ENCODE measurements around the gene MVB12B.
"Not testable (repeated sequence)": the region's sequence is repeated elsewhere in the genome, so short reads cannot be mapped to it uniquely, and the experiment has no call there.

MVB12B gene

DNA sequence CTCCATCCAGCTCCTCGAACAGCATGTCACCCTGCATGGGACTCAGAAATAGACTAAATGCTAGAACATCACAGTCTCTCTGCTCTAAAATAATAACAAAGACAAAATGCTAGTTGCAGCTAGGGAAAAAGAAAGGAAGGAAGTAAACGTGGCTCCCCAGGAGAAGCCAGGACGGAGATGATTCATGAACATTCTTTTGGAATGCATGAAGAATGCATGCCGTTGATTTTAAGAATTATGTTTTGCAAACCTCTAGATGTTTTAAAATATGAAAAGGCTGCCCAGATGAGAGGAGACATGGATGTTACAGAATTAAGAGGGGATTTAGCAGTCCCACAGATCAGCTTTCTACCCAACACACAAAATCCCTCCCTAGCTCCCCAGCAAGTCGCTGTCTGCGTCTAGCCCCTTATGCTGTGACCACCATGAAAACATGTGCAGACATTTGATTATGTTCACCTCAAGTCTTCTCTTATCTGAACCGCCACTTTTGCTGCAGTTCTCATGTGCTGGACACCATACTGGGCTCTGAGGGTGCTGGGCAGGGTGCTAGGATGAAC, 147.7 kb downstream of the MVB12B start:
- peak; percentile 61 for DNase-seq (ENCODE audit: low read depth)
- H3K4me3 ChIP-seq (ENCODE audit: low read length): peak overlapping the region; percentile 9; the same call in 1 of the 2 replicates
- TF ChIP-seq, protein P1, sequence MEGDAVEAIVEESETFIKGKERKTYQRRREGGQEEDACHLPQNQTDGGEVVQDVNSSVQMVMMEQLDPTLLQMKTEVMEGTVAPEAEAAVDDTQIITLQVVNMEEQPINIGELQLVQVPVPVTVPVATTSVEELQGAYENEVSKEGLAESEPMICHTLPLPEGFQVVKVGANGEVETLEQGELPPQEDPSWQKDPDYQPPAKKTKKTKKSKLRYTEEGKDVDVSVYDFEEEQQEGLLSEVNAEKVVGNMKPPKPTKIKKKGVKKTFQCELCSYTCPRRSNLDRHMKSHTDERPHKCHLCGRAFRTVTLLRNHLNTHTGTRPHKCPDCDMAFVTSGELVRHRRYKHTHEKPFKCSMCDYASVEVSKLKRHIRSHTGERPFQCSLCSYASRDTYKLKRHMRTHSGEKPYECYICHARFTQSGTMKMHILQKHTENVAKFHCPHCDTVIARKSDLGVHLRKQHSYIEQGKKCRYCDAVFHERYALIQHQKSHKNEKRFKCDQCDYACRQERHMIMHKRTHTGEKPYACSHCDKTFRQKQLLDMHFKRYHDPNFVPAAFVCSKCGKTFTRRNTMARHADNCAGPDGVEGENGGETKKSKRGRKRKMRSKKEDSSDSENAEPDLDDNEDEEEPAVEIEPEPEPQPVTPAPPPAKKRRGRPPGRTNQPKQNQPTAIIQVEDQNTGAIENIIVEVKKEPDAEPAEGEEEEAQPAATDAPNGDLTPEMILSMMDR (conservative IDR thresholded peaks at IDR 0.05; ENCODE audit: low read length): no peak

DNA sequence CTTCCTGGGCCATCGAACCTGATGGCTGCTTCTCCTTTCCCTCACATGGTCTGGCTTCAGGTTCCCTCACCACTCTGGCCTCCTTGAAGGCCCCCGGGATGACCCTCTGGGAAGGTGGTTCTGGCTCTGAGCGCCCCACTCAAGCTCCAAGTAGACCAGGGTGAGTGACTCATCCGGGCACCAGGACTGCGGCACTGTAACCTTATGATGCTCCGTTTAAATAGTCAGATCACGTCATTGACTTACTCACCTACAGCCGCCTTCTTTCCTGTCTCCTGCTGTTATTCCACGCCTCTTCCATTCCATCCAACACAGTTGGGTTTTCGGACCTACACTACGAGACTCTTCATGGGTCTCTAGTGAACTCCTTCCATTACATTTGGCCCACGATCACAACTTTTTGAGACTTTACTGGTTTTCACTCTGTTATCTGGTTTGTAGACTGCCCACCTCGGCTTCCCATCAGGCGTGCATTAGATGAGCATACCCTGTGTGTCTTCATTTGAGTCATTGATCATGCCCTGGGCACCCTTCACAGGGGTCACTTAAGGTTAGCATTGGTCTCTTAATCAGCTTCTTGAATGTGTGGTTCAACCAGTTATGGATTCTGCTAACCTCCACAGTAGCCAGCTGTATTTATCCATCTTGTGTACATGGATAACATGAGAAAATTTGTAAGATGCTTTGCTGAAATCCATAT, 148.3 kb downstream of the MVB12B start:
- no peak overlapping the region for H3K4me3 ChIP-seq (ENCODE audit: low read length)
- TF ChIP-seq, protein P1 (conservative IDR thresholded peaks at IDR 0.05; ENCODE audit: low read length): no peak

DNA sequence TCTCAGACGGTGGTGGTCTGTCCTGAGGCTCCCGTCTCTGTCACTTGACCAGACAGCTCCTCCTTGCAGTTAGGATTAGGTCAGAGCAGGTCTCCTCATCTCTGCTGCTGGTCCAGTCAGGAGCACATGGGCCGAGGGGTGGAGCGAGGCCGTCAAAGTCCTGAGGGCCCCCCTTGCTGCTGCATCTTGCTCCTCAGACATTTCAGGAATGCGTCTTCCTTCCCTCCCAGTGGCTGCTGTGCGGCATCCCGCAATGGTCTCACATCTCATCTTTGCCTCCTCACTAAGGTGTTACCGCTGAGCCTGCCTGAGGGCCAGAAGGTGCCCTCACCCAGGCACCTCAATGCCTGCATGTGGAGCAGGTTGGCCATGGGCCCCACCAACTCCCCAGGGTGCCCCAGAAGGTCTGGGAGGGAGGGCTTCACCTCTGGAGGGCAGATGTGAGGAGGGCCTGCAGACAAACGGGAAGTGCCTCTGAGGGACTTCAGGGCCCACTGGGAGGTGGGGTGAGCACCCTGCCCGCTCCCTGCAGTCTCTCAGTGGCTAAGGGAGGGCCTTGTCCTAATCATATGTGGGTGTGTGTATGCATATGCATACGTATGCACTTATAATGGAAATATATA, 149.4 kb downstream of the MVB12B start:
- no peak overlapping the region for H3K4me3 ChIP-seq (ENCODE audit: low read length)
- TF ChIP-seq, protein P1 (conservative IDR thresholded peaks at IDR 0.05; ENCODE audit: low read length): no peak
- no peak for DNase-seq (ENCODE audit: low read depth)

More for the DNA sequence above, 148.3 kb downstream of the MVB12B start:
- peak; percentile 26 for DNase-seq (ENCODE audit: low read depth)

DNA sequence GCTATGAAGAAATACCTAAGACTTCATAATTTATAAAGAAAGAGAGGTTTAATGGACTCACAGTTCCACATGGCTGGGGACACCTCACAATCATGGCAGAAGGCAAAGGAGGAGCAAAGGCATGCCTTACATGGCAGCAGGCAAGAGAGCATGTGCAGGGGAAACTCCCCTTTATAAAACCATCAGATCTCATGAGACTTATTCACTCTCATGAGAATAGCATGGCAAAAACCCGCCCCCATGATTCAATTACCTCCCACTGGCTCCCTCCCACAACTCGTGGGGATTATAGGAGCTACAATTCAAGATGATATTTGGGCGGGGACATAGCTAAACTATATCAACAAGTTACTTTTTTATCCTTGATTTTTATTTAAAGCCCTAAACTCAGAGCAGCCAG, 150.8 kb downstream of the MVB12B start:
- DNase-seq (ENCODE audit: low read depth); H3K4me3 ChIP-seq (ENCODE audit: low read length): not testable (repeated sequence)

DNA sequence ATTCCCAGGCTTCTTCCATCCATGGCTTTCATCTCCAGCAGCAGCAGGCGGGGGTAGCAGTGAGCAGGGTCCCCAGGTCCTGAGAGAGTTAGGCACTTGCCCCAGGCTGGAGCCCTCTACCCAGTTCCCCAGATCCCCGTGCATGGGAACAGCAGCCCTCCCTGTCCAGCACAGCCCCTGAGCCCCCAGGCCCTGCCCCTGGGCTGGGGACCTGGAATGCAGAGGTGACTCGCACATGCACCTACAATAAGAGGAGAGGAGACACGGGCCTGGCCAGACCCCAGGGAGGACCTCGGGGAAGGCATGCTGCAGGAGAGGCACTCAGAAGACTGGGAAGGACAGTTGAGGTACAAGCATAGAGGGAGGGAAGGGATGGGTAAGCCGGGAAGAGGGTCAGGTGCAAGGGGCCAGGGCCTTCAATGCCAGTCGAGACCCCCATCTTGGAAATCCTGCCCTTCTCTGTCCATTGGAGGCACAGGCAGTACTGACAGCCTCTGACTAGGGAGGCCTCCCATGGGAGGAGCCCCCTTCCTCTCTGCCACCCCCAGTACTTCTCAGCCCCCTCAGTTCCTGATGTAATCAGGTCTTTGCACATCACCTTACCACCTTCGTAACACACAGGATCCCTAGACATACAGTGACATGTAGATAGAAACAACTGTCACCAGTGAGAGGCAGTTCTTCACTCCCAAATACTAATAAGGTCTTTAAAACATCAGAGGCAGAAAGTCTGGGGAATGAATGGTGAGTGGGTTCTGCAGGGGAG, 151.8 kb downstream of the MVB12B start:
- DNase-seq (ENCODE audit: low read depth): no peak
- TF ChIP-seq, protein P1 (conservative IDR thresholded peaks at IDR 0.05; ENCODE audit: low read length): no peak
- no peak overlapping the region for H3K4me3 ChIP-seq (ENCODE audit: low read length)

DNA sequence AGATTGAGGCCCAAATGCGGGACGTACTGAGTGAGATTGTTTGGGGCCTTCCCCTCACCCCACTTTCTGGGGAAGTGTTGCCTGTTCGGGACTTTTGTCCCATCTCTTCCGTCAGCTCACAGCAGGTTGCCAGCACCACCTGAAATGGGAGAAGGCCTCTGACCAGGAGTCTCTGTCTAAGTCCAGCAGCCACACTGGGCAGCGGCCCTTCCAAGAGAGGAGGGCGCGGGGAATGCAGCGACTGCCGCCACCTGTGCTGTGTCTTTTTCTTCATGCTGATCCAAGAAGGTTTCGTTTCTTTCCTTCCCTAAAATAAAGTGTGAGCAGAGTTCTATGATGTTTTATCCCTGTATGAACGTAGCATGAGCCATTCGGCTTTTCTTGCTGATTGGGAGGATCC, 152.9 kb downstream of the MVB12B start:
- no peak for DNase-seq (ENCODE audit: low read depth)
- TF ChIP-seq, protein P1 (conservative IDR thresholded peaks at IDR 0.05; ENCODE audit: low read length): no peak
- H3K4me3 ChIP-seq (ENCODE audit: low read length): no peak overlapping the region

DNA sequence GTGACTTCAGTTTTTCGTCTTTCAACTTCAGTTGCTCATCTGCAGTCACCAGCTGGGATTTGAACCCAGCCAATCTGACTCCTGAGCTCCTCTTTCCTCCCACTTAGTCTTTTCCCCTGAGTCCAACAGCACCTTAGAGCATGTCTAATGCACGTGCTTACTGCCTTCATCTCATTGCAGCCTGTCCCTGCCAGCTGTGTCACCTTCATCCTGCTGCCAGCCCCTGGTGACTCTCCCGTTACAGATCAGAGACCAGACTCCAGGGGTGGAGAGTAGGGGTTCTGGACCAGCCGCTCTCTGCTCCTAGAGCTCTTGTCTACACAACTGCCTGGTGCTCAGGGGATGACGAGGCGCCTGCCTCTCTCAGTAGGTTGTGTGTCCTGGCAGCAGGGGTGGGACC, 154.2 kb downstream of the MVB12B start:
- TF ChIP-seq, protein P1 (conservative IDR thresholded peaks at IDR 0.05; ENCODE audit: low read length): no peak
- no peak for DNase-seq (ENCODE audit: low read depth)
- no peak overlapping the region for H3K4me3 ChIP-seq (ENCODE audit: low read length)

All from AG10803 (cell line).